GM11168 (cell line): ENCODE measurements around the gene GLB1L3.
"Not testable (repeated sequence)": the region's sequence is repeated elsewhere in the genome, so short reads cannot be mapped to it uniquely, and the experiment has no call there.

Source experiments
- in situ Hi-C: fragments of 300-500 bp; cut with MboI; formaldehyde crosslinking; loops from one replicate; pipeline ENCODE4 v1.12.0; 2022; ENCODE audit warnings: low sequenced_read_pairs; ENCODE audit not compliant: unreplicated experiment

GLB1L3 gene

GRCh38 chr11:134341805-134342571 is 65.8 kb downstream of the GLB1L3 start:
- in situ Hi-C loops, result no loop called here

GRCh38 chr11:134342572-134343340 is 66.6 kb downstream of the GLB1L3 start:
- in situ Hi-C loops, result no loop called here

- in situ Hi-C loops, result no loop called here
Measured at GRCh38 chr11:134343646-134344045, 67.5 kb downstream of the GLB1L3 start.

- in situ Hi-C loops, result not testable (repeated sequence)
Measured at GRCh38 chr11:134344497-134345236, 68.5 kb downstream of the GLB1L3 start.

DNA sequence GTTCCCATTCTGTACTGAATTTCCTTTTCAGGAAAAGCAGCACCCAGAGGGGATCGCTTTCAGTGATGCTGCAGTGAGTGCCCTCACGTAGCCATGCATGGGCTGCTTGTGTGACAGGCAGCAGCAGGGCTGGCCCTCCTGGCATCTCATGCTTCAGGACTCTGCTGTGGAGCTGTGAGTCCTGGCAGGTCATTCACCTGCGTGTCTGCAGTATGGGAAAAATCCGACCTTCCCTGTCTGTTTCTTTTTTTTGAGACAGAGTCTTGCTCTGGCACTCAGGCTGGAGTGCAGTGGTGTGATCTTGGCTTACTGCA is 69.0 kb downstream of the GLB1L3 start:
- in situ Hi-C loops, result no loop called here

DNA sequence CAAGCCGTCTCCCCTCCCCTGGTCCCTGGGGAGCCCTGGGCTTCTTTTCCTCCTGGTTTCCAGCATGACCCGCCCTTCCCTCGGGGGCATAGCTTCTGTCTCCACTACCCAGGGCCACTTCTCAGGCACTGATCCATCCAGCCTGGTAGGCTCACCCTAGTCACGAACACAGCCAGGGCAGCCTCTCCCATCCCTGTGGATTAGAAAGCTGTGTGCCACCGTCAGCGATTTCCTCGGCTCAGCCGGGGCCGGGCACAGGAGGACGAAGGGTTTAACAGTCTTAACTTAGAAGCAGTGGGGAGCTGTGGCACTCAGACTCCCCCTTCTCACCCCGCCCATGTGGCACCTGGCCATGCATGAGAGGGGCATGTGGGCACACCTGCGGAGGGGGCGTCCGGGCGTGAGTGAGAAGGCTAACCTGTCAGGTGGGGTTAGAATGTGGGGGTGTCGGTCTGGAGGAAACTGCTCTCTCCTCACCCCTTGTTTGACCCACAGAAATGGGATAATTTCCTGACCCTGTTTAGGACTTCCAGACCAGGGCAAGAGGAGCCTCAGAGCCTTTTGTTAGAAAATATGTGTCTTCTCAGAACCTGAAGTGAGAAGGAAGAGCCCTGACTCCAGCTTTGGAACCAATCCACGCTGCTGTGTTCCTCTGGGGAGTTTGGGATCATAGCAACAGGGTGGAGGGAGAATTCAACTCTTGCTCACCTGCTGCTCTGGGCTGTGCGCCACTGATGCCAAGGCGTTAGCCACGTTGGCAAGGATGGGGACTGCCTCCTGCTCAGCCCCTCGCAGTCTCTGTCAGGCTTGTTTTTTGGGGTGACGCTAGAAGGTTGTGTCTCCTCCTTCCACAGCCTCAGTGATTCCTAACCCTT is 70.2 kb downstream of the GLB1L3 start:
- in situ Hi-C loops, result no loop called here

- in situ Hi-C loops, result no loop called here
Measured at GRCh38 chr11:134346976-134347350, 70.8 kb downstream of the GLB1L3 start.

GRCh38 chr11:134347441-134347840 is 71.3 kb downstream of the GLB1L3 start:
- in situ Hi-C loops, result no loop called here

DNA sequence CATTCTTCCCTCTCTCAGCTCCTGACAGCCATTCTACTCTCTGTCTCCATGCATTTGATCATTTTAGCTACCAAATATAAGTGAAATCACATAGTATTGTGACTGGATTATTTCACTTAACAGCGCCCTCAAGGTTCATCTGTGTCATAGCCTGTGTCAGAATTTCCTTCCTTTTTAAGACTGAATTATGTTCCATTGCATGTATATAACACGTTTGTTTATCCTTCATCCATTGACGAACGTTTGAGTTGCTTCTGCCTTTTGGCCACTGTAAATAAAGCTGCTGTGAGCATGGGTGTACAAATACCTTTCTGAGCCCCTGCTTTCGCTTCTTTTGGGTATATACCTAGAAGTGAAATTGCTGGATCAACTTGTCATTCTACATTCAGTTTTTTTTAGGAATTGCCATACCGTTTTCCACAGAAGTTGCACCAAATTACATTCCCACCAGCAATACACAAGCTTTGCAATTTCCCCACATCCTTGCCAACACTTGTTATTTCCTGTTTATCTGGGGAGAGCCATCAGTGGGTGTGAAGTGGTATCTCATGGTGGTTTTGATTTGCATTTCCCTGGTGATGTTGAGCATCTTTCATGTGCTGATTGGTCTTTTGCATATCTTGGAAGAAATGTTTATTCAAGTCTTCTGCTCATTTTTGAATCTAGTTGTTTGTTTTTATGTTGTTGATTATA is 73.1 kb downstream of the GLB1L3 start:
- in situ Hi-C loops, result no loop called here

- in situ Hi-C loops, result no loop called here
Measured at GRCh38 chr11:134349802-134350355, 73.7 kb downstream of the GLB1L3 start.

GRCh38 chr11:134350381-134350780 is 74.2 kb downstream of the GLB1L3 start:
- in situ Hi-C loops, result no loop called here

DNA sequence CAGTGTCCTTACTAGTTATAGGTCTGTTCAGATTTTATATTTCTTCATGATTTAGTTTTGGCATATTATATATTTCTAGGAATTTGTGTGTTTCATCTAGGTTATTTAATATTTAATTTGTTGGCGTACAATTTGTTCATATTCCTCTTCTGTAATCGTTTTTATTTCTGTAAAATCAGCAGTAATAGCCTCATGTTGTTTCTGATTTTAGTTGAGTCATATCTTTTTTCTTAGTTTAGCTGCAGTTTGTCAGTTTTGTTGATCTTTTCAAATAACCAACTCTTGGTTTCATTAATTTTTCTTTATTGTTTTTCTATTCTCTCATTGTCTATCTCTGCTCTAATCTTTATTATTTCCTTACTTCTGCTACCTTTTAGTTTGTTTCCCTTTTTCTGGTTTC is 75.9 kb downstream of the GLB1L3 start:
- in situ Hi-C loops, result no loop called here

GRCh38 chr11:134355136-134355535 is 79.0 kb downstream of the GLB1L3 start:
- in situ Hi-C loops, result no loop called here

- in situ Hi-C loops, result no loop called here
Measured at GRCh38 chr11:134355656-134356055, 79.5 kb downstream of the GLB1L3 start.

GRCh38 chr11:134356656-134357544 is 80.7 kb downstream of the GLB1L3 start:
- in situ Hi-C loops, result no loop called here

- in situ Hi-C loops, result no loop called here
Measured at GRCh38 chr11:134357545-134357839, 81.3 kb downstream of the GLB1L3 start.

GRCh38 chr11:134358165-134358855 is 82.1 kb downstream of the GLB1L3 start:
- in situ Hi-C loops, result no loop called here

DNA sequence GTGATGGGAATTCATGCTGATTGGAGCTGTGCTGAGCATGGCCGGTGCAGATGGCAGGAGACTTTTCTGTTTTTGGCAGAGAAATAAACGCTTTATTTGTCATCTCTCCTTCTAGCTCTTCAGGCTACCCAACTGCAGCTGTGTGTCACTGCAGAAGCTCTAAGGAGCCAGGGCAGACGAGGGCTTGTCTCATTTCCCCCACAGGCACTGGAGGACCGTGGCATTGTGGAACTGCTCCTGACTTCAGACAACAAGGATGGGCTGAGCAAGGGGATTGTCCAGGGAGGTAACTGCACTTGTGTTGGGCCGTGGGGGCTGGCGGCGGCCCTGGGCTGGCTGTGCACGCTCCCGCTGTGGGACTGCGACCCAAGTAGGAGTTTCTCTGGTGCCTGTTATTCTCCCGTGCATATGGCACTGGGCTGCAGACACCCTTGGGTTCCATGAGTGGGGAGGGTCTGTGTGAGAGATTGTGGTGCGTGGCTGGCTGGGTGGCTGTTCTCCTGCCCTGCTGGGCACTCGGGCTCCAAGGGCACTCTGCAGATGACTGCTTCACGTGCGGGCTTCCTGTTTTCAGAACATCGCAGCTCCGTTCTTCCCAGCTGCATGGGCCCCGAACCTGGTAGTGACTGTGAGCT is 82.8 kb downstream of the GLB1L3 start:
- in situ Hi-C loops, result no loop called here
